ENCODE results near the gene PITX2.

The PITX2 gene

DNA sequence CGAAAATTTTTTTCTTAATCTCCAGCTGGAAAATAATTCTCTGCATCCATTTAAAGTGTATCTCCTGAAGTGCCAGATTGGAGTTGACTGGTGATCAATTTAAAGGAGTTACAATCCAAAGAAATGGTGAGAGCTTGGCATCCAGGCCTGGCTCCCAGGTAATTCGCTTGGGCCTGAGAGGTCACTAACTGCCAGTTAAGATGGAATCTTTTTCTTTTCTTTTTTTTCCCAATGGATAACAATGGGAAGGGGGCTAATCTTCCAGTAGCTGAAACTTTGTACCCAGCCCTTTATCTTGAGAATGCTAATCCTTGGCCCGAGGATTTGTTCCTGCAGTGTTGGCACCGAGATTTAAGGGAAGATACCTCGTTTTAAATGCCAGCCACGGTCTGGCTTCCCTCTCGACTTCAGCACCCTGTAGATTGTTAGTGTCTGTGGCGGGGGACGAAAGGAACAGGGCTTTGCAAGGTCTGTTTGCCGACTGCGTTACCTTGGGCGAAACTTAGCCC lies 13.3 kb upstream of the PITX2 start:
- no peak for DNase-seq

DNA sequence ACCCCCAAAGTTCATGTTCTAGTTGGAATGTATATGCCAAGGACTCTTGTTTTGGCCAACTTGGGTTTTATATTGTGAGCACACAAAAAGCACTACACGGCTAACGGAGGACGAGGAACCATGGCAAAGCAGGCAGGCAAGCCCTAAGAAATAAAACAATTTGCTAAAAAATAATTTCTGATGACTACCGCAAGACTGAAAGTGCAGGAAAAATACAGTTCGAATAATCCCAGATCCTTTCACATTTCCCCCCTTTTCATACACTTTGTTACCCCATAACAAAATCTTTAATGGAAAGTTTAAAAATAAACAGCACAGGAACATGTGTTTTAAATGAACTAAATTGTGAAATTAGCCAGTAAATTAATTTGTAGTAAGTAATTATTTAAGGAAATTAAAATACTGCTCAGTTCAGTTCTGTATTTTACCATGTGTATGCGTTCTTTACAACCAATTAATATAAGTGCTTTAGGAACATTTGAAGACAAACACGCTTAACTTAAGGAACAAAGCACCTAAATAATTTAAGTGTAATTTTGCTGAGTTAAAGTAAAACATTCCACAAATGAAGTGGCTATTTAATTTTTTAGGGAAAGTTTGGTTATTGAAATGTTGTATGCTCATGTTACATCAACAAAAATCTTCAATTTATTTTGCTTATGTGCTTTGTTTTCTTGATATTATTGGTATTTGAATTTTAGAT lies 12.4 kb upstream of the PITX2 start:
- no peak for DNase-seq

DNA sequence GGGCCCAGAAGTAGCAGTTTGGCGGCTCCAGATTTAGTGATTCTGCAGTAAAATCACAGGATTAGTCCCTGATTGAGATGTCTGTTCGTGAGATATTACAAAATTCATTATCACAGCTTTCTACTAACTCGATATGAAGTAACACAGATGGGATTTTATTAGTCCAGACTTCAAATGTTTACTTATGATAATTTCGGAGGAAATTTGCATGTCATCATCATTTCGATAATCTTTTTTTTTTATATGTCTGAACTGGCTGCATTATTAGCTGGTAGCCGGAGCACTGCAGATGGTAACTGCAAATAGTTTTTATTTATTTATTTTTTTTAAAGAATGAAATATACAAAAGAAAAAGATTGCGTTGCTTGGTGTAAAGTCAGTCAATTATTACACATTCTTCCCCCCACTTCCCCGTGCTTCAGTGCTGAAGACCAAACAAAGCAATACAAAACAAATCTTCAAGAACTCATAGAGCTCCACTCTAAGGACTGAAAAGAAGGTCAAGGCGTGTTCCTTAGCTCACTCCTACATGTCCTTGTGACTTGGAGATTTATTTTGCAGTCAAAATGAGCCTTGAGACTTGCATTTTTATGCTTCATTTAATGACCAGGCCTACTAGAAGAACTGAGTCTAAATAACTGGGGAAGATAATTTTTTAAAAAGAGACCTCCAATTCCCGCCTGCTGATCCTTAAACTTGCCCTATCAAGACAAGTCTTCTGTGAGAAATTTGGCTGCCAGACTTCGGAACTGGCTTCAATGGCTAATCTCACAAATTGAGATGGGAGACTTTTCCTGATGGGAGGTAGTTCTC lies 11.7 kb upstream of the PITX2 start:
- no peak for DNase-seq

DNA sequence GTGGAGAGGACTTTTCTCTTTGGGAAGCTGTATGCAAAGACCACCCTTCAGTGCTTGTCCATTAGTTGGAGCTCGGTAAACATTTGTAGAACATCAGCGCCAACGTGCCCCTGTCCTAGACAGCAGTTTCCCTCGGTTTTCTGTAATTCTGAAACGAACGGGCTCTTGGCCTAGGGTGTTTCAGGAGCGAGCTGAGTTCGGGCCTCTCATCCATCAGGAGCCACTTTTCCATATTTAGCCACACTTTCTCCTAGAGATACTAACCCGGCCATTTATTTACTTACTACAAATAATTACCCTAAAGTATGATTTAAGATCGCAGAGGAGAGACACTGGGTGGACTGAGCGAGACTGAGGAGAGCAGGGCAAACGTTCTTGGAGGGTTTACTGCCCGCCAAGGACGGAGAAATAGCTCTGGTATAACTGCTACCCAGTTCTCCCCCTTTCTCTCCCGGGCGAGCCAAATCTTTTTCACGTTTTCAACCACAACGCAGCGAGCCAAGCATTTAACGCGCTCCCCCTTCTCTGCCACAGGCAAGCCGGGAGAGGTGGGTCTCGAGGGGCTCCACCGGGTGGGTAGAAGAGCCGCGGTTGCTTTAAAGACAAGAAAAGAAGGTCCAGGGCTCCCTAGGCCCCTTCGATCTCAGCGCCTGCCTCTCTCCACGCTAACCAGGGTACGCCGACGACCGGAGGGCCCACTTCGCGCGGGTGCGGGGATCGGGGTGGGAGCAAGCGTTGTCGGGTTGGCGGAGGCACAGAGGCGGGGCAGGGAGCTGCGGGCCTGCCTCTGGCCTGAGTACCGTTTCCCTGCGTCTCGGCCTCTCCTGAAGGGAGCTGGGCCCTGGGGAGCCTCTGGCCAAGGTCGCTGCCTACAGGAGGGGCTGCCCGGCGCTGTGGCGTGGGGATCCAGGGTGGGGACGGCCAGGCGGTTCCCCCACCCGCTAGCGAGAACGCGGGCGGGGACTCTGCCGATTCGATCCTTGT lies 10.8 kb upstream of the PITX2 start:
- DNase-seq: no peak

DNA sequence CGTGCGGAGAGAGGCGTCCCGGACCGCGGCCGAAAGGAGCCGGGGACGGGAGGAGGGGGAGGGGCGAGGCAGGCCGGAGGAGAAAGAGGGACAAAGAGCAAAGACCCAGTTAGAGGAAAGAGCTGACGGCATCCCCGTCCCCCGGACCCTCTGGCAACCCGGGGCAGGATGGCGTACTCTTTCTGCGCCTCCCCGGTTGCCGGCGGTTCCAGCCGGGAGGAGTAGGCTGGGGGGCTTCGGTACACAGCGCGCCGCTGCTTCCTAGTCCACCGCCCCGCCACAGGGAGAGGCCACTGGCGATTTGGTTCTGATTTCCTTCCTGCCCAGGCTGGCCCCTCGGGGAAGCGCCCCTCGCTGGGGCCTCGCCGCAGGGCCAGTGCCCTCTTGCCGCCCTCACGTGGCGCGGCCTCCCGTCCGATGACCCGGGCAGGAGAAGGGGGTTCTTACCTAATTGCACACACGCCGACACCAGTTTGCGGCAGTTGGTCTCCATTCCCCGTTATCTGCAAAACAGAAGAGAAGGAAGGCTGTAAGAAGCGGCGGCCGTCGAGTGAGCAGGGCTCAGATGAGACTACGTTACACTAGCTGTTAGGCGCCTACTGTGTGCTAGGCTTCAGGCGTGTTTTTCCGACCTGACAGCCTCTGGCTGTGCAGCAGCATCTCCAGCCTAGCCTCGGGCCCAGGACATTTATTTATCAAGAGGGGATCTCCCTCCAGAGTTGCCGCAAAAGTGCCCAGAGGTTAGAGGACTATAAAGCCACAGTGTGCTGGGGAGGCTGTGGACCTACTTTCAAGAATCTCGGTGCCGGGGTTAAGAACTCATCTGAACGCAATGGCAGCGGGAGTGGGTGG lies 9.9 kb upstream of the PITX2 start:
- no peak for DNase-seq

DNA sequence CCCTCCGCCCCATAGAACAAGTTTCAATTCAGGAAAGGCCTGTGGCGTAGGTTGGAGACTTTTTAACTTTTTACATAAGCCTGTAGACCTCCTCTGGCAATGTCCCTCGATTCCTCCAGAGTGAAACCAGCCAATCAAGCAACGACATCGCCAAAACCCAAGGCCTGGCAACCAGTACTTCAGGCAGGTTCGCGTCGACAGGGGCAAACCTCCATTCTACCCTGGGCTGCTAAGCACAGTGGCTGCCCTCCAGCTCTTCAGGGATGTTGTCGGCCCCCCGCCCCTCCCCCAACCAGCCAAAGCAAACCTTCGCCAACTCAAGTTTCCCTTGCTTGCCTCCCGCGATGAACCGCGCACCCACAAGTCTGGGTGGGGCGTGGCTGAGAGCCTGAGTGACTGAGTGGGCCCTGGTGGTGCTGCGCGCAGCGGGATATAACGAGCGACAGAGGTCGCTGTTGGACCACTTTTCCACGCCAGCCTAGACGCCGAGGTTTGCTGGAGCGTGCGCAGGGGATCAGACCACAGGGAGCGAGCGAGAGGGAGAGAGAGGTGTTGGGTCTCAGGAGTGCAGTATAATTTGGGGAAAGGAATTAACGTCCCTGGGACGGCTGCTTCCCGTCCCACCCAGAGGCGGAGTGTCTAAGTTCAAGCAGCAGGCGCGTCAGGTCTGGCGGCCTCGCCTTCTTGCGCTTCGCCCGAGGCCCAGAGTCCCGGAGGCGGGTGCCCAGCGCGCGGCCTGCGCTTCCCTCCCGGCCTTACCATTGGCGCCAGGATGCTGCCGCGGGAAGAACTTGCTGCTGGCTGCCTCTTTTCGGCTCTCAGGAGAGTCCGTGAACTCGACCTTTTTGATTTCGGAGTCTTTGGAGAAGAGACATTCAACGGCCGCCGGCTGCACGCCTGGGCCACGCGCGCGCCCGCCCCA lies 9.0 kb upstream of the PITX2 start:
- peak; percentile 51 for DNase-seq

DNA sequence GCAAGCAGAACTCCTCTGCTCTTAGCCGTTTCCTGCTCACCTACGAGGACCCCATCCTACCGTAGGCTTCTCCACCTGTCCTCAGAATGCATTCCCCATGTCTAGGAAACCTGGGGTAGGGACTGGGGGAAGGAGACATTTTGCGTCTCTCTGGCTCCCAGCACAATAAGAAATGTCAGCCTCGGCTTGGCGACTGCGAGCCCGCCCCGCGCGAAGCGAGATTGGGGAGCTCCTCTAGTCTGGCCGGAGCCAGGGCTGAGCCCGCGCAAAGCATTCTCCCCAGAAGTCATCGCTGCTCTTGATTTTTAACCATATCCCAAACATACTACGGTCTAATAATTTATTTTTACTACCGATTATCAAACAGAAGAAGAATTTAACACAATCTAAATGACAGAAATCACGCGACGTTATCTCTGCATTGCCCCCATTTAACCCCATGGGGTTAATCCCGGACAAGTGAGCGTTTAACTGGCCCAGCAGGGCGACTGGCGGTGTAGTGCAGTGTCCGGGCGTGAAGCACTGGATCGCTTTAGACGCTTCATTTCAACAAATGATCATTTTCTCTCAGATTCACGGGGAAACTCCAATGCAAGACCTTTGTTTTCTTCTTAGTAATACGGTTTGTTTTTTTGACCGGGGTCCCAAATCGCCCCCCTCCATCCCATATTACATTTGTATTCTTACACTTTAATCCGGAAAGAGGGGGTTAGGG lies 8.0 kb upstream of the PITX2 start:
- DNase-seq: no peak

DNA sequence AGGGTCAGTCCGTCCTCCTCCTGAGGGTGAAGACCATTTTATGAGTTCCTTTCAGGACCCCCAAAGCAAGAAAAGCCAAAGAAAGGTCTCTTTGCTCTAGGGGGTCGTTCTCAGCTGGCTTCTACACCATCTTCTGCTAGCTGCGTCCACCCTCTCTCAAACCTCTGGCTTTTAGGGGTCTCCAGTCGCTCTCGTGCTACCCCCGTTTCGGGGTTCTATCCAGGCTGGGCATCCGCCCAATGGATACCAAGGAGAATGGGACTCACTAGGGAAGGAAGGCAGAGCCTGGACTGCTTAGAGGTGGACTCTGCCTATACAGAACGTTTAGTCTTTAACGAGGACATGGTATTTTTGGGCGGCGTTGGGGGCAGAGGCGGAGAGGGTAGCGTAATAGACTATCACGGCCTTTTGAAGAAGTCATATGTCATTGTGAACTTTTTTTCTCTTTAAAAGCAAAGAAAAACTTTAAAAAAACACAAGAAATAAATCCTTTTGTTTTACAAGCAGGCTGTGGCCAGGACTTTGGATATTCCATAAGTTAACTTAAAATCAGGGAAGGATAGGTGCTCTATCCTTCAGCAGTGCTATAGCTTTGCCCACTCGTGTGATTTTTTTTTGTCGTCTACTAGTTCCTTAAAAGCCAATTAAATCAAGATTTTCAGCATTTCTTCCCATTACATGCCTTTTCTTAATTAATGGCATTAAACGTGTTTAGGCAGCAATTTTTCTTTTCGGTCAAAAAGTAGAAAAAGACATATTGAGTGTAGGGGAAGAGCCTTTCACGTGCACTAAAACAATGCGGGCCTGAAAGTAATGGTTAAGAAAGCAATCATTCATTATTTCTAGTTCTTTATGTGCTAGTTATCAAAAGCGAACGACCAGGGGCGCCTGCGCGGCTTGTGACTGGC lies 7.2 kb upstream of the PITX2 start:
- DNase-seq: no peak

DNA sequence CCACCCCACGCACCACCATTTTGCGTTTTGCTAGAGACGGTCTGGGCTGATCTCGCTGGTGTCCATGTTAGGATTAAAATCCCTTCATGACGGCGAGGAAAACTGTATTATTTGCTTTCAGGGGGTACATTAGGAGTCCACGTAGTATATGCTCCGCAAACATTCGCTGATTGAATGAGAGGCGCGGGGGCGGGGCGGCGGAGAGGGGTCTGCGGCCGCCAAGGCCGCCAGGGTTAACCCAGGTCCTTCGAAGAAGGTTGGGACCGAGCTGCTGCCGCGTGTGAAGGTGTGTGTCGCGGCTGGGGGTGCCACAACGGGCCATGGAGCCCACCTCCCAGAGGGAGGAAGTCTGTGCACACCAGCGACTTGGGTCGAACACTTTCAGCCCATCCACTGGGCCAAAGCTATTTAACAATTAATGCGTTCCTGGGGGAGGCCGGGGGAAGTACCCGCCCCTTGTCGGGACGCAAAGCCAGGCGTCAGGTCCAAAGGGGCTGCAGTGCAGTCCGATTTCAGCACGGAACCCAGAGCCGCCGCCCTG lies 6.4 kb upstream of the PITX2 start:
- no peak for DNase-seq

DNA sequence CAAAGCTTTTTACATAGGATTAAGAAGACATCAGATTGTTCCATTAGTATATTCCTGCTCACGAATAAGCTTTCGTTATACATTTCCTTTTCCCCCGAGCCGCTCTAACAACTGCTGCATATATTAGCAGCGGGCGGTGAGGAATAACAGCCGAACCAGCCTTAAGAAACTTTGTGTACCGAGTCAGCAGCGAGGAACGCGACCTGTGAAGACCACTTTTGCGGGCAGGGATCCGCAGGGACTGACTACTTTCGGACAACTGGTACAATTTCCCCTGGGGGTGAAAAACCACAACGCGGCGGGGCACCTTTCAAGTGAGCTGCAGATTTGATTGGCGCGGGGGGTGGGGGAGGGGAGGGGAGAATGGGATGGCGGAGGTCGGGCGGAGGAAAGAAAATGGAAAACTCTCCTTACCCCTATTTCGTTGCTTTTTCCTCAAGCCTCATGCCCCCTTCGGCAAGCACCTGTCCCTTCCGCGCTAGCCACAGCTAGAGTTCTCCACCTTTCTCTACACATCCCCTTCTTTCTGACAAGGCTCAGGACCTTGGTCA lies 5.9 kb upstream of the PITX2 start:
- DNase-seq: no peak

DNA sequence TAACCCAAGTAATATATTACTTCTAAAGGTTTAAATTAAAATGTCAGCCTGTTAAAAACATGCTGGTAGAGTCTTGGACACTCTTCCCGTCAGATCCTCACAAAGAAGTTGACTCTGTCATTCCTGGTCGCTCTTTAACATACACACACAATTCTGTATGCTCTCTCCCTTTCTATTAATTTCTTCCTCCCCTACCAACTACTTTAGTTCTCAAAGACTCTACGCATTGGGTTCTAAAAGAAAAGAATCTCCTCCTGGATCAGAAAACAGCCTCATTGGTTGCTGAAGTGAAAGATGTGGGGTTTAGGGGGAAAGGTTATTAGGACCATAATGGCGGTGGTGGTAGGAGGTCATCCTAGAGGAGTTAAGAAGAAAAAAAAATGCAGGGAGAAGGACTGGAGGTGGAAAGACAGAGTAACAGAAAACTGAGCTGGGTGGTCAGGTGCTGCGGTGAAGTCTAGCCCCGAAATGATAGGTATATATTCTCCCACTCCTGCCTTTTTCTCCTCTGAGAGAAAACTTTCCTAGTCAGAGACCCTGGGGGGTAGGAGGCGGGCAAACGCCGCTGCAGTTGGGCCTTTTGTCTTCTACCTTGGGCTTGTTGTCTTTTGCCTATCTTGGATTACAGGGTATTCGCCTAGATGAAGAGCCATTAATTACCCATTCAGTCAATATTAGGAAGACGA lies 5.2 kb upstream of the PITX2 start:
- DNase-seq: no peak

DNA sequence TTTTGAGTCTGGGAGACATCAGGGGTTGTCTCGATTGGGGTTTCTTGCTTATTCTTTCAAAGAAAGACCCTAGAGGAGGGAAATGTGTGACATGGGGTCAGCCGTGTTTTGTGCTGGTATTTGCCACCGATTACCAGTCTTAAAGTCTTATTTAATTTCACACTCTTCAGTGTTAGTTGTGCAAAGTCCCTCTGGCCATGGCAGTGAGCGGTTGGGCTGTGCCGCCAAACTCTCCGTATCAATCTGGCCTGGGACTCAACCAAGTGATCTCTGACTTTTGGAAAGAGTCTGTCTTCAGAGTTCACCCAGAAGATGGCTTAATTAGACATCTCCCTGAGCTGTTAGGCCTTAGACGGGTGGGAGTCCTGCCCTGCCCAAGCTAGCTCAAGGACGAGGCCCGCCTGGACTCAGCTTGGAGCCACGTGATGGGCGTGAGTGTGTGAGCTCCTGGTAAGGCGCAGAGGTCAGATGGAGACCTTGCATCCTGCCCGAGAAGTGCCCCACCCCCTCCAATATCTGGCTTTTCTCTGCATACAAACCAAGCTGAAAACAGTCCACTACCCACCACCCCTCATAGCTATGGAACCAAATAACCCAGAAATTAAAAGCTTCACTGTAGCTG lies 3.8 kb upstream of the PITX2 start:
- DNase-seq: no peak

DNA sequence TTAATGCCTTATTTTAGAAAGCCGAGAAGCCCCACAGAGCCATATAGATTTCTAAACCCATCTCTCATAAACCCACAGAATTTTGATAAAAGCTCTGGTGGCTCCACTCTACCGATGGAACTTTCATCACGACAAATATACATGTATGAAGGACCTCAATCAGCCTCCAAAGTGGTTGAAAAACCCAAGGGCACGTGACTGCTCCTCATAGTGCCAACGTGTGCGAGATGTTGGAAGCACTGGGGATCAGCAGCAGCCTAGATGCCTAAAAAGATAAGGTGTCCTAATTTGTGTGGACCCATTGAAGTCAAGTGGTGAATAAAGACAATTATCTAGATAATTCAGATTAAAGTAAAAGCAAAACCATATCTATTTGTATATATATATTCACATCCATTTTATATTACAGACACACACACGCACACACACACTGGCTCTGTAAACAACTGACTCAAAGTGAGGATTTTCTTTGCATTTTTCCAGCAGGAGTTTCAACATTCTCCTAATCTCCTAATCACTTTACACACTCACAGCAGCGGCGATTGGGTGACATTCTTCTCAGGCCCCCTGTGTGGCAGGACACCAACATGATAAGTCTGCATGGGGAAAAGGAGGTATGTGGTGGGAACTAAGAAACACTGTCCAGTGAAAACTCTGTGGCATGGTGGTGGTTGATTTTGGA lies 2.8 kb upstream of the PITX2 start:
- DNase-seq: no peak

DNA sequence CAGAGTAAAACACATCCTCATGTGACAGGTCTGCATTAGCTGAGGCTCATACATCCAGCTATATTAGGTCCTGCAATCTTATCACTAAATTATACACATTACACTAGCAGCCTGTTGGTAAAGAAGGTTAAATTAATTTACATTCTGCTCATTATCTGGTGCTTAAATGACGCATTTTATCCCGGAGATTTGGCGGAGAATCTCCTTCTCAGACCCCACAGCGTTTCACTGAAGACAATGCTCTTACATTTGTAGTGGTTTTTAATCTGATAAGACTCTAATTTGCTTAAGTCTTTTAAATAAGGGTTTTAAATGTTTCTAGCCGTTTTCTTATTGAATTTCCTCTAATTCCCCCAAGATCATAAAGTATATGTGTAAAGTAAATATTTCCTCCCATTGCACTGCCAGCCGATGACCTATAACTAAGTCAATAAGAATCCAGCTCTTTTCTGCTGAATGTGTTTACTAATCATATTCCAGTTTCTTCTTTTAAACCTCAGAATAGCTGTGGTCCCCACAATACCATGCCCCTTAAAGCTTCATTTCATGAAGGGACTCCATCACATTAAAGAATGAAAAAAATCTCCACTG lies 2.1 kb upstream of the PITX2 start:
- DNase-seq: no peak

DNA sequence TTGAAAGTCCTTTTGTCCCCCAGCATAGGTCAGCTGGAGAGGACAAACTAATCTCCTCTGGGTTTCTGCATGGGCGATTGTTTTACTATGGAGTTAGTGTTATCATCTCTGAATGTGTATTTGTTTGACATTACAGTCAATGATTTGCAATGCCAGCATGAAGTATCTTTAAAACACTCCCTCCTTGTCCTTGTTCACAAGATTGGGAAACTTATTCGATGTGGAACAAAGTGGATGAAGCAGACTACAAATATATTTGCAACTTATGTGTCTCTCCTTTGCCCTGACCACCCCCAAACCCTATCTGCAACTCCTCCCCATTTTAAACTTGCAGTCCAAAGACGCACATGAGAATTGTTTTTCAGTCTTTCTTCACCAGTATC lies 1.5 kb upstream of the PITX2 start:
- no peak for DNase-seq

DNA sequence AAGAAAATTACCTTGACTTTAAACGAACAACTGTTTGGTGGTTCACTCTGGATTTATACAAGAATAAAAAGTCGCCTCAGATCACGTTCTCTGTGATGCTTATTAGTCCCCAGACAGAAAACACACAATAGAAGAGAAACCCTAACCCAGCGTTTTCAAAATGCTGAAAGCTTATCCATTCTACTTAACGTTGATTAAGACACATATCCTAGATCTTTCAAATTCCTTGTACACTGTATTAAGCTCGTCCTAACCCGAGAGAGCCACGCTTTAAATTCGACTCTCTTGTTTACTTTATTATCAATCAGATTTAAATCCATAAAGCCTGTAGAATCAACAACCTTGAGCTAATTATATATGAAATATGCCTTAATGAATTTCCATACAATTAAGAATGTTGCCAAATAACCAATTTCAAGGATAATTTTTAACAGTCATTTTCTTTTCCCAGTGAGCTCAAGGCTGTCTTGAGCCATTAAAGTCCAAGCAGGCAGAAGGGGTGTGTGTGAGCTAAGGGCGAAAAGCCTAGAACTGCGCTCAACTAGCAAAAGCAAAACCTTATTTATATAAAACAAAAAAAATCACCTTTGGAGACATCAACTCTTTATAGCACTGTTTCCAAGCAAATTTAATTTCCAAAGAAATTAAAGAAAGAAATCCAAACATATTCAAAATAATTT lies 981 bp upstream of the PITX2 start:
- no peak for DNase-seq

Measured in MV-4-11 (cell line).